AG04450 (cell line): ENCODE data around the gene GALNT2. TPM values are rescaled to one million over a fixed set of nuclear protein-coding genes. Genes with fewer than 3 reads are reported as not detected.
A peak's percentile ranks its signal among the peaks of the same experiment; 100 is the strongest.

Experiments
- CTCF ChIA-PET: fragments of 300-600, 350-600 bp; formaldehyde crosslinking; extraction: SDS; loops from one replicate; lab custom pipeline; 2022; ENCODE audit warnings: antibody characterized with exemption, inconsistent platforms; lab: Charles Lee
- POLR2A ChIA-PET: fragments of 350-600 bp; formaldehyde crosslinking; extraction: SDS; loops from one replicate; lab custom pipeline; 2021; ENCODE audit warnings: antibody characterized with exemption, inconsistent platforms; lab: Yijun Ruan, JAX
- DNase-seq: peaks from one replicate; pipeline ENCODE4 v3.0.0-alpha.2; 2011; ENCODE audit warnings: low read depth, low spot score
- H3K27ac ChIP-seq: one replicate; pipeline ENCODE4 v1.5.1; 2012; ENCODE audit warnings: low read depth, low read length, control low read depth
- H3K27me3 ChIP-seq: one replicate; pipeline ENCODE4 v1.6.0; 2012; ENCODE audit warnings: low read length; ENCODE audit not compliant: control insufficient read depth, insufficient read depth
- H3K4me3 ChIP-seq: 2 replicates; pipeline ENCODE4 v1.5.1; 2011; ENCODE audit warnings: mild to moderate bottlenecking, low read depth, low read length, control low read depth
- H3K9me3 ChIP-seq: 2 replicates; pipeline ENCODE4 v1.5.1; 2012; ENCODE audit warnings: low read length; ENCODE audit not compliant: control insufficient read depth, insufficient read depth
- CTCF ChIP-seq: IDR thresholded peaks from 2 replicates; pipeline ENCODE4 v1.5.1; 2011; ENCODE audit warnings: low read depth, low read length, control low read depth, inconsistent platforms
- polyA plus RNA-seq: library from polyadenylated mRNA; depleted of rRNA; stranded (reverse); fragments of >200 nt; gene quantifications from 2 replicates; pipeline ENCODE4 v1.2.3, GENCODE V29; 2011

The GALNT2 gene
- polyA plus RNA-seq, 1 experiment, result 121 TPM

- ChIA-PET POLR2A (interaction anchor here (1.0 kb wide), 3 partner anchors 12 to 86 kb away, joined by 3 read pairs; no protein-coding TSS in a partner anchor), CTCF (no interaction called here)
- H3K27me3 ChIP-seq, result no peaks in the 10 kb centered on the region
- peaks cover 2% of the 10 kb centered on the region for H3K9me3 ChIP-seq
- peak overlapping the region; percentile 54 for H3K27ac ChIP-seq
- peak overlapping the region; percentile 86 for H3K4me3 ChIP-seq
- TF ChIP-seq CTCF, result no peak
- no peak for DNase-seq
Measured at GRCh38 chr1:230067419-230067870, 407 bp downstream of the GALNT2 start.

DNA sequence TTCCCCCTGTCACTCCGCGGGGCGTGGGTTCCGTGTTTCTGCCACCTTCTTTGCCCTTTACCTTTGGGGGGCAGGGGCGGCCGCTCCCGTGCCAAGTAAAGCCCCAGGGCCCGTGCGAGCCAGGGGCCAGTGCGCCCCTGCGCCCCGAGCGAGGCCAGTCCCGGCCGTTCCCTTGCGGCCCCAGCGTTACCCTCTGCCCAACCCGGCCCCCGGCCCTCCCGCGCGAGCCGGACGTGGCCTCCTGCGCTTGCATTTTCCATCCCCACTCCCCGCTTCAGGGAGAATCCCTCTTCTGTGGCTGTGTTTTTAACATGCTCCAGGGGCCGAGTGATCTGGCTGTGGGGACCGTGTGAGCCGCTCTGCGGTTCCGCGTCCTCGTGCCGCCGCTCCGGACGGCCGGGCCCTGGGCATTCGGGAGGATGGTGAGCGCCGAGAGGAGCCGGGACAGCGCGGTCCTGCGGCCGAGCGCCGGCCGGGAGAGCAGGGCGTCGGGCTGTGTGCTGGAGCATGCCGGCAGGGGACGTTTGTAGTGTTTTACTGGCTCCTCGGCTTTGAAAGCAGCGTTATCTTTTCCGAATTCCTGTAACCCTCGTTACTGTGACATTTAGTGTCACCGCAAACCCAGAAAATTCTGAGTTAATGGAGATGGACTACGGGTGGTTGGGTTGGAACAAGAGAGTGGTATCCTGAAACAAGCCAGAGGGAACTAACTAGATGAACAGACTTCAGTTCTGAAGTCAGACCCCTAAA is 1.0 kb downstream of the GALNT2 start:
- Histone ChIP-seq H3K27me3 (no peaks in the 10 kb centered on the region), H3K4me3 (peak overlapping the region; percentile 86), H3K27ac (peak overlapping the region; percentile 54), H3K9me3 (peaks cover 2% of the 10 kb centered on the region)
- DNase-seq, result no peak
- ChIA-PET CTCF (no interaction called here), POLR2A (interaction anchor here (0.9 kb wide), 1 partner anchor 11 kb away, joined by 3 read pairs; no protein-coding TSS in a partner anchor)
- peak; percentile 20; the same call in 1 of the 2 replicates for TF ChIP-seq CTCF

- TF ChIP-seq CTCF, result no peak
- H3K27ac ChIP-seq, result no peak overlapping the region
- ChIA-PET CTCF (no interaction called here), POLR2A (interaction anchor here (0.9 kb wide), 1 partner anchor 10 kb away, joined by 3 read pairs; no protein-coding TSS in a partner anchor)
- no peaks in the 10 kb centered on the region for H3K27me3 ChIP-seq
- peaks cover 2% of the 10 kb centered on the region for H3K9me3 ChIP-seq
- H3K4me3 ChIP-seq, result peak overlapping the region; percentile 86
- no peak for DNase-seq
Measured at GRCh38 chr1:230068621-230068873, 1.5 kb downstream of the GALNT2 start.

DNA sequence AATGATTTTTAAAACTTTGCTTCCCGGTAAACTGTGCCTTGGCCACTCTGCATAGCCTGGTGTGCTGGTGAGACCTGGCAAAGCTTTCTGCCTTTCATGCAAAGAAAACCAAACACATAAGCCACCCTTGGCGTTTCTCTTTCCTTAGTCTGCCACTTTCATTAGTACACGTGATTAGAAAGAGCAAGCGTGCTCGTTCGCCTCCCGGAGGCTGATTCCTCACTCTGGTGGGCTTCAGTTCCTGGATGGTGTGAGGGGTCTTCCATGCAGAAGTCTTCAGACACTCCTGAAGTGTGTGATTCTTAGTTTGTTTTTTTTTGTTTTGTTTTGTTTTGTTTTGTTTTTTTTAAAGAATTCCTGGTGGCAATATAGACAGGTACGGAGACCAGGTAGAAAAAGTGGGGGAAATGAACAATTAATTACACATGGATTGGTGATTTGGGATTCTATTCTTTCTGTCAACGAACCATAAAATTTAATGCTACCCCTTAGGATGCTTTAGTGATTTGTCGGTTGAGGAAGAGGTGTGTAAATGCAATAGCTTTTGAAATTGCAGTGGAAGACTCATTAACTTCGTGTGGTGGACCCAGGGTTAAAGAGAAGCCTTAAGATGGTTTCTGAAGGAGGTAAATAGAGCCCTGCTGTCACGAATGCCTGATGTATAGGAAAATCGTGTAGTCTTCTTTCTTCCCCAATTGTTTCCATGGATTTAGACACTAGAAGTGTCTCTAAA is 2.1 kb downstream of the GALNT2 start:
- ChIA-PET CTCF (interaction anchor here (0.6 kb wide), 1 partner anchor 53 kb away, joined by 3 read pairs; no protein-coding TSS in a partner anchor), POLR2A (interaction anchor here (0.9 kb wide), 1 partner anchor 10 kb away, joined by 3 read pairs; no protein-coding TSS in a partner anchor)
- Histone ChIP-seq H3K4me3 (peak overlapping the region; percentile 86), H3K27ac (no peak overlapping the region), H3K9me3 (peaks cover 2% of the 10 kb centered on the region), H3K27me3 (no peaks in the 10 kb centered on the region)
- no peak for DNase-seq
- no peak for TF ChIP-seq CTCF
